ENCODE results near the gene CABCOCO1.

CABCOCO1 gene

DNA sequence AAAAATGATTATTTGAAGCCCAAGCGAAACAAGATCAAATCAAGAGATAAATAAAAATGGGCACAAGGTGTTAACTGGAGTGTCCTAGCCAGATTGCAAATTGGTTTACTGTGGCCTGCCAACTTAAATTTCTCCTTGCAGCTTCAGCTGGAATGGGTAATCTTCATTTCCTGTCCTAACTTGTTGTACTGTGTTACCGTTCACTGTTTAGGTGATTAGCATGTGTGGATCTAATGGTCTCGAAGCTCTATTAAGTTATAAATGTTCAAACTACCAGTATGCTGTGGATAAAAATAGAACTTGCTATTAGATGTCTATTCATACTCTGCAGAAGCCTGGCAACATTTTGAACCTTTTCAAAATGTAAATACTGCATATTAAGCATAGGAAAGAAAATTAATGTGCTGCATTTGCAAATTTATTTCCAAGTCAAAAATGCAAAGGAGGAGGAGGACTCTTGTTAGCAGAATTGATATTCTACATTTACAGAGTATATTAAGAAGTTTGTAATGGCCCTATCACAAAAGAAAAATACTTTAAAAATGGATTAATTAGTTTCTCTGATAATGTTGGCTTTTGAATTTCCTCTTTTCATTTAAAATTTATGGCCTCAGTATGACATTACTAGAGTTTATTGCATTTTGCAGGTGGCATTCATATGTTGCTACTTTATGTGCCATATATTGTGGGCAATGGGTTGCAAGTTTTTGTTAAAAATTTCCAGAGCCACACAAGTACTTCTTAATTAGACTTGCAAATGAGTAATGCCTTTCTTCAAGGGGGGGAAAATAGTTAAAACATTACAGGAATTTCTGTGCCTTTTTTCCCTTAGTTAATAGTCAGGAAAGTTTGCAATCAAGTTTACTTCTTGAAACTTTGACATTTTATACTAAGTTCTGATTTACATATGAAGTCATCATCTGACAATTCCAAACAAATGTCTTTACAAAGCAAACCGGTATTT lies 92.1 kb downstream of the CABCOCO1 start:
- Histone ChIP-seq H3K36me3 (replicated peaks in 1 of 2; ENCODE audit: control insufficient read depth in 2 of 2, insufficient read depth in 2 of 2, low read length in 2 of 2) (no peaks in the 10 kb centered on the region), H3K4me2 (ENCODE audit: insufficient read depth, low read length, poor library complexity, severe bottlenecking) (no peak overlapping the region)
- no CpG with 5 or more reads among the region's 4 CpGs for WGBS, 2 donors (ENCODE audit: extremely low coverage in 2 of 2, insufficient read length in 2 of 2, insufficient replicate concordance in 1 of 2)

DNA sequence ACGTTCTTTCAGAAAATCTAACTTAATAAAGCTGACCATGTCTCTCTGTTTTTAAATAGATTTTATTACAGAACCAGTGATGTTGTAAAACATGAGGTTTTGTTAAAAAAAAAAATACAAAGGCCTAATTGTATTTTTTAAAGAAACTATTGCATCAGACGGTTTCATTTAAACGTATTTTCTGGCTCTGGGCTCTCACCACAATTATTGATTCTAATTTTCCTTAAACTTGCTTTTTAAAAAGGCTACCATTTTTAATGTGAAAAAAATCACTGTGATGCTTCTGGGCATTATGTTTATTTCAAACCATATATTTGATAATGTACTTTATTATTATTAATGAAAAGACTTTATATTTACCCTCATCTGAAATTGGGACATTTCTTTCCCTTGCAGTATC lies 94.3 kb downstream of the CABCOCO1 start:
- WGBS, 2 donors (ENCODE audit: extremely low coverage in 2 of 2, insufficient read length in 2 of 2, insufficient replicate concordance in 1 of 2), result no CpG with 5 or more reads among the region's 3 CpGs
- Histone ChIP-seq H3K14ac (ENCODE audit: low read length) (no peak overlapping the region), H3K4me2 (ENCODE audit: insufficient read depth, low read length, poor library complexity, severe bottlenecking) (no peak overlapping the region), H3K4me1 (ENCODE audit: control insufficient read depth in 2 of 2, insufficient read depth in 1 of 2, low read depth in 1 of 2, low read length in 2 of 2) (peaks cover 0 to 5% of the 10 kb centered on the region in 2 donors), H3K36me3 (replicated peaks in 1 of 2; ENCODE audit: control insufficient read depth in 2 of 2, insufficient read depth in 2 of 2, low read length in 2 of 2) (no peaks in the 10 kb centered on the region), H3K4me3 (ENCODE audit: low read length in 2 of 2) (no peak overlapping the region), H3K79me1 (ENCODE audit: low read depth, low read length) (no peaks in the 10 kb centered on the region), H3K9ac (ENCODE audit: low read depth, low read length, poor library complexity) (no peak overlapping the region), H2BK120ac (ENCODE audit: low read depth, low read length) (no peak overlapping the region), H2AK5ac (ENCODE audit: low read depth, low read length) (no peak overlapping the region), H2BK15ac (ENCODE audit: low read length) (no peak overlapping the region), H4K8ac (ENCODE audit: low read depth, low read length) (no peak overlapping the region), H4K91ac (ENCODE audit: low read depth, low read length, poor library complexity) (no peak overlapping the region), H3K27ac (replicated peaks; ENCODE audit: low read length) (no peak overlapping the region), H3K18ac (ENCODE audit: low read length) (no peak overlapping the region), H2BK5ac (ENCODE audit: low read length) (no peak overlapping the region), H3K27me3 (ENCODE audit: control insufficient read depth in 3 of 3, insufficient read depth in 3 of 3, low read depth in 1 of 3, low read length in 3 of 3) (no peaks in the 10 kb centered on the region), H3K9me3 (replicated peaks in 1 of 2; ENCODE audit: control insufficient read depth in 2 of 2, insufficient read depth in 1 of 2, low read depth in 1 of 2, low read length in 2 of 2) (no peaks in the 10 kb centered on the region), H2AFZ (ENCODE audit: low read length) (no peak overlapping the region), H3K4ac (ENCODE audit: low read length) (no peak overlapping the region), H3K23ac (ENCODE audit: low read depth, low read length, poor library complexity) (no peak overlapping the region), H2BK12ac (ENCODE audit: low read length) (no peak overlapping the region)
- no peak for DNase-seq (ENCODE audit: low spot score)

More for the DNA sequence above, 92.1 kb downstream of the CABCOCO1 start:
- Histone ChIP-seq H3K4me3 (ENCODE audit: low read length in 2 of 2) (no peak overlapping the region), H3K23ac (ENCODE audit: low read depth, low read length, poor library complexity) (no peak overlapping the region), H3K27ac (replicated peaks; ENCODE audit: low read length) (no peak overlapping the region), H3K9me3 (replicated peaks in 1 of 2; ENCODE audit: control insufficient read depth in 2 of 2, insufficient read depth in 1 of 2, low read depth in 1 of 2, low read length in 2 of 2) (no peaks in the 10 kb centered on the region), H2BK5ac (ENCODE audit: low read length) (no peak overlapping the region), H2AFZ (ENCODE audit: low read length) (peak overlapping the region; percentile 0), H3K79me1 (ENCODE audit: low read depth, low read length) (no peaks in the 10 kb centered on the region), H2BK15ac (ENCODE audit: low read length) (no peak overlapping the region), H3K4ac (ENCODE audit: low read length) (no peak overlapping the region), H2AK5ac (ENCODE audit: low read depth, low read length) (no peak overlapping the region), H3K14ac (ENCODE audit: low read length) (no peak overlapping the region), H2BK120ac (ENCODE audit: low read depth, low read length) (no peak overlapping the region), H2BK12ac (ENCODE audit: low read length) (no peak overlapping the region), H3K4me1 (ENCODE audit: control insufficient read depth in 2 of 2, insufficient read depth in 1 of 2, low read depth in 1 of 2, low read length in 2 of 2) (peaks cover 0 to 5% of the 10 kb centered on the region in 2 donors), H3K9ac (ENCODE audit: low read depth, low read length, poor library complexity) (no peak overlapping the region), H3K27me3 (ENCODE audit: control insufficient read depth in 3 of 3, insufficient read depth in 3 of 3, low read depth in 1 of 3, low read length in 3 of 3) (no peaks in the 10 kb centered on the region), H3K18ac (ENCODE audit: low read length) (no peak overlapping the region), H4K91ac (ENCODE audit: low read depth, low read length, poor library complexity) (no peak overlapping the region), H4K8ac (ENCODE audit: low read depth, low read length) (no peak overlapping the region)
- DNase-seq (ENCODE audit: low spot score), result no peak

DNA sequence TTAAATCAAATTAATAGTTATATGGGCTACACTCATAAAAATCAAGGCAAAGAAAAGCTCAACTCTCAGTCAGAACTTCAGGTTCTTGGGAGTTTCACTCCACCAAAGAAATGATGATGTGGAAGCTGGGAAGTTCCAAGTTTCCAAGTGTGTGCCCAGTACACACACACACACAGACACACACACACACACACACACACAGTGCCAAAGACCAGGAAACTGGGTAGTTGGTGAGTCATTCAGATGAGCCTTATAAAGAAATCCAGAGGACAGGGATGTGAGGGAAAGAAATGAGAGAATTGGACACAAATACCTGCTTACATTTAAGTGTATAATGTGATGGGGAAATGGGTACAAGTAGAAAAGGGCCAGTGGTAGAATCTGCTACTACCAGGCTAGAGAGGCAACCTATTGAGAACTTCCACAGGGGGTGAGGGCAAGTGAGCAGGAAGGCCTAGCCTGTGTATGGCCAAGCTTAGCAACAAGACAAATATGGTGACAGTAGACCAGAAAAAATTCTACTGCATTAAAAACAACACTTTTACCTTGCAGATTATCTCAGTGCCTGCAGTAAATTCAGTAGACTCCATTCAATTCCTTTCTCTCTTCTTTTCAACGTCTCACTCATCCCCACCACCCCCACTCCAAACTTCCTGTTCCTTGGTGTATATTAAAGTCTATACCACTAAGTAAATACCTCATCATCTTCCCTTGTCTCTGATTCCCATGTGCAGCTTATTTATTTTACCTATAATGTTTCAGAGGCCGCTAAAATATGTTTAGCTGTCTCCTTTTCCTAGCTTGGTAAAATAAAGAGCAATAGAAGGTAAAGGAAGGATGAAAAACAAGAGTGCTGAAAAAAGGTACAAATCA lies 95.0 kb downstream of the CABCOCO1 start:
- Histone ChIP-seq H3K23ac (ENCODE audit: low read depth, low read length, poor library complexity) (no peak overlapping the region), H2BK120ac (ENCODE audit: low read depth, low read length) (no peak overlapping the region), H3K9ac (ENCODE audit: low read depth, low read length, poor library complexity) (no peak overlapping the region), H4K91ac (ENCODE audit: low read depth, low read length, poor library complexity) (no peak overlapping the region), H3K14ac (ENCODE audit: low read length) (no peak overlapping the region), H3K4me2 (ENCODE audit: insufficient read depth, low read length, poor library complexity, severe bottlenecking) (no peak overlapping the region), H2BK15ac (ENCODE audit: low read length) (no peak overlapping the region), H4K8ac (ENCODE audit: low read depth, low read length) (no peak overlapping the region), H3K36me3 (replicated peaks in 1 of 2; ENCODE audit: control insufficient read depth in 2 of 2, insufficient read depth in 2 of 2, low read length in 2 of 2) (no peaks in the 10 kb centered on the region), H2BK12ac (ENCODE audit: low read length) (no peak overlapping the region), H3K9me3 (replicated peaks in 1 of 2; ENCODE audit: control insufficient read depth in 2 of 2, insufficient read depth in 1 of 2, low read depth in 1 of 2, low read length in 2 of 2) (no peaks in the 10 kb centered on the region), H2AFZ (ENCODE audit: low read length) (no peak overlapping the region), H2AK5ac (ENCODE audit: low read depth, low read length) (no peak overlapping the region), H3K4me3 (ENCODE audit: low read length in 2 of 2) (no peak overlapping the region), H3K18ac (ENCODE audit: low read length) (no peak overlapping the region), H3K79me1 (ENCODE audit: low read depth, low read length) (no peaks in the 10 kb centered on the region), H3K4me1 (ENCODE audit: control insufficient read depth in 2 of 2, insufficient read depth in 1 of 2, low read depth in 1 of 2, low read length in 2 of 2) (peaks cover 0 to 5% of the 10 kb centered on the region in 2 donors), H2BK5ac (ENCODE audit: low read length) (no peak overlapping the region), H3K4ac (ENCODE audit: low read length) (no peak overlapping the region), H3K27me3 (ENCODE audit: control insufficient read depth in 3 of 3, insufficient read depth in 3 of 3, low read depth in 1 of 3, low read length in 3 of 3) (no peaks in the 10 kb centered on the region), H3K27ac (replicated peaks; ENCODE audit: low read length) (no peak overlapping the region)
- DNase-seq (ENCODE audit: low spot score), result no peak
- WGBS, 2 donors (ENCODE audit: extremely low coverage in 2 of 2, insufficient read length in 2 of 2, insufficient replicate concordance in 1 of 2), result 100% methylated on average over 1 of the region's 2 CpGs; no CpG with 5 or more reads in 1 of the 2 donors

DNA sequence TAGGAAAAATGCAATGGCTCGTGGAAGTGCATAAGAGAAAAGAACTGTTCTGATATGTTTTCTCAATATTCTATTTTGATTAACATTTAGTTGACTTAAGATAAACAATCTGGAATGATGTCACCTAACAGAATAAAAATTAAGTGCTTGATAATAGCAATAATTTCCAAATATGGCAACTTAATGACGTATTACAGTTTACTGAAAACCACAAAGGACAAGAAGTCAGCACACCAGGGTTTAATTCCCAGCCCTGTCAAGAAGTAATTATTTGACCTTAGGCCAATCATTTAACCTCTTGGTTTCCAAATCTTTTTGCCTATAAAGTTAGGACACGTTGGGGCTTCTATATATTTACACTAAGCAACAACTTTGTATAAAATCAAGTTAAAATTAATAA lies 95.7 kb downstream of the CABCOCO1 start:
- peaks cover 0 to 5% of the 10 kb centered on the region in 2 donors for H3K4me1 ChIP-seq (ENCODE audit: control insufficient read depth in 2 of 2, insufficient read depth in 1 of 2, low read depth in 1 of 2, low read length in 2 of 2)
- no peak overlapping the region for H3K27ac ChIP-seq (replicated peaks; ENCODE audit: low read length)
- H2BK5ac ChIP-seq (ENCODE audit: low read length), result no peak overlapping the region
- no peak overlapping the region for H3K23ac ChIP-seq (ENCODE audit: low read depth, low read length, poor library complexity)
- no peak overlapping the region for H2BK120ac ChIP-seq (ENCODE audit: low read depth, low read length)
- H3K4me3 ChIP-seq (ENCODE audit: low read length in 2 of 2), result no peak overlapping the region
- no peak overlapping the region for H3K4me2 ChIP-seq (ENCODE audit: insufficient read depth, low read length, poor library complexity, severe bottlenecking)
- no peak overlapping the region for H3K14ac ChIP-seq (ENCODE audit: low read length)
- H2AK5ac ChIP-seq (ENCODE audit: low read depth, low read length), result no peak overlapping the region
- DNase-seq (ENCODE audit: low spot score), result no peak
- H2BK12ac ChIP-seq (ENCODE audit: low read length), result no peak overlapping the region
- H2BK15ac ChIP-seq (ENCODE audit: low read length), result no peak overlapping the region
- H3K9ac ChIP-seq (ENCODE audit: low read depth, low read length, poor library complexity), result no peak overlapping the region
- H3K4ac ChIP-seq (ENCODE audit: low read length), result no peak overlapping the region
- H2AFZ ChIP-seq (ENCODE audit: low read length), result no peak overlapping the region
- no CpG with 5 or more reads among the region's 3 CpGs for WGBS, 2 donors (ENCODE audit: extremely low coverage in 2 of 2, insufficient read length in 2 of 2, insufficient replicate concordance in 1 of 2)
- H3K18ac ChIP-seq (ENCODE audit: low read length), result no peak overlapping the region
- no peaks in the 10 kb centered on the region for H3K79me1 ChIP-seq (ENCODE audit: low read depth, low read length)
- no peak overlapping the region for H4K8ac ChIP-seq (ENCODE audit: low read depth, low read length)
- H3K9me3 ChIP-seq (replicated peaks in 1 of 2; ENCODE audit: control insufficient read depth in 2 of 2, insufficient read depth in 1 of 2, low read depth in 1 of 2, low read length in 2 of 2), result no peaks in the 10 kb centered on the region
- no peak overlapping the region for H4K91ac ChIP-seq (ENCODE audit: low read depth, low read length, poor library complexity)
- H3K27me3 ChIP-seq (ENCODE audit: control insufficient read depth in 3 of 3, insufficient read depth in 3 of 3, low read depth in 1 of 3, low read length in 3 of 3), result no peaks in the 10 kb centered on the region
- H3K36me3 ChIP-seq (replicated peaks in 1 of 2; ENCODE audit: control insufficient read depth in 2 of 2, insufficient read depth in 2 of 2, low read length in 2 of 2), result no peaks in the 10 kb centered on the region
